ENCODE results near the gene NELFE.
"Not testable (repeated sequence)": the region's sequence is repeated elsewhere in the genome, so short reads cannot be mapped to it uniquely, and the experiment has no call there.

The NELFE gene

GRCh38 chr6:31949926-31950548, 8.7 kb downstream of the NELFE start:
- no peak for DNase-seq (ENCODE audit: low read depth in 2 of 2)

GRCh38 chr6:31948753-31949413, 9.9 kb downstream of the NELFE start:
- DNase-seq (ENCODE audit: low read depth in 2 of 2), result no peak

- no peak for DNase-seq (ENCODE audit: low read depth in 2 of 2)
Observed at GRCh38 chr6:31948306-31948705, 10.5 kb downstream of the NELFE start.

- no peak for DNase-seq (ENCODE audit: low read depth in 2 of 2)
Observed at GRCh38 chr6:31947864-31948263, 10.9 kb downstream of the NELFE start.

GRCh38 chr6:31947070-31947675, 11.6 kb downstream of the NELFE start:
- DNase-seq (ENCODE audit: low read depth in 2 of 2), result no peak

- no peak for DNase-seq (ENCODE audit: low read depth in 2 of 2)
Observed at GRCh38 chr6:31946370-31946885, 12.3 kb downstream of the NELFE start.

- DNase-seq (ENCODE audit: low read depth in 2 of 2), result no peak
Observed at GRCh38 chr6:31945507-31946369, 13.0 kb downstream of the NELFE start, which contains the start of gene CFB. TSS of gene CFB (plus strand) at chr6:31946095. CDS start at chr6:31946222, 127 bp downstream.

- DNase-seq (ENCODE audit: low read depth in 2 of 2), result no peak
Observed at GRCh38 chr6:31945154-31945506, 13.6 kb downstream of the NELFE start.

GRCh38 chr6:31943742-31944141, 15.0 kb downstream of the NELFE start:
- no peak for DNase-seq (ENCODE audit: low read depth in 2 of 2)

- no peak for DNase-seq (ENCODE audit: low read depth in 2 of 2)
Observed at GRCh38 chr6:31940256-31940664, 18.5 kb downstream of the NELFE start.

- DNase-seq (ENCODE audit: low read depth in 2 of 2), result no peak
Observed at GRCh38 chr6:31935823-31936222, 22.9 kb downstream of the NELFE start.

GRCh38 chr6:31935021-31935420, 23.8 kb downstream of the NELFE start:
- DNase-seq (ENCODE audit: low read depth in 2 of 2), result no peak

GRCh38 chr6:31933537-31933936, 25.2 kb downstream of the NELFE start:
- no peak for DNase-seq (ENCODE audit: low read depth in 2 of 2)

- not testable (repeated sequence) for DNase-seq (ENCODE audit: low read depth in 2 of 2)
Observed at GRCh38 chr6:31932137-31932536, 26.6 kb downstream of the NELFE start.

- no peak for DNase-seq (ENCODE audit: low read depth in 2 of 2)
Observed at GRCh38 chr6:31930962-31931361, 27.8 kb downstream of the NELFE start.

- no peak for DNase-seq (ENCODE audit: low read depth in 2 of 2)
Observed at GRCh38 chr6:31928672-31928939, 30.2 kb downstream of the NELFE start.

GRCh38 chr6:31927863-31928671, 30.7 kb downstream of the NELFE start:
- DNase-seq (ENCODE audit: low read depth in 2 of 2), result no peak

GRCh38 chr6:31927242-31927862, 31.4 kb downstream of the NELFE start, which contains the start of gene C2:
TSS of gene C2 (plus strand) at chr6:31927717. CDS start at chr6:31927753, 36 bp downstream.
- no peak for DNase-seq (ENCODE audit: low read depth in 2 of 2)

- DNase-seq (ENCODE audit: low read depth in 2 of 2), result no peak
Observed at GRCh38 chr6:31922942-31923341, 35.8 kb downstream of the NELFE start.

GRCh38 chr6:31920811-31921210, 38.0 kb downstream of the NELFE start:
- no peak for DNase-seq (ENCODE audit: low read depth in 2 of 2)

All from stimulated activated CD8-positive, alpha-beta memory T cell treated with anti-CD3 and anti-CD28 coated beads, Interleukin-7, amount 100 ng/mL, for 1 hour (primary cell).